ENCODE results near the gene ACKR3. TPM values are rescaled to one million over a fixed set of nuclear protein-coding genes. Genes with fewer than 3 reads are reported as not detected.

Gene ACKR3
- total and polyA plus RNA-seq, 10 of the 15 experiments (the other 5 are each of a cell fraction or from before 2014, with no cell fraction given), result 3.0 to 154 (median 6.4) TPM

DNA sequence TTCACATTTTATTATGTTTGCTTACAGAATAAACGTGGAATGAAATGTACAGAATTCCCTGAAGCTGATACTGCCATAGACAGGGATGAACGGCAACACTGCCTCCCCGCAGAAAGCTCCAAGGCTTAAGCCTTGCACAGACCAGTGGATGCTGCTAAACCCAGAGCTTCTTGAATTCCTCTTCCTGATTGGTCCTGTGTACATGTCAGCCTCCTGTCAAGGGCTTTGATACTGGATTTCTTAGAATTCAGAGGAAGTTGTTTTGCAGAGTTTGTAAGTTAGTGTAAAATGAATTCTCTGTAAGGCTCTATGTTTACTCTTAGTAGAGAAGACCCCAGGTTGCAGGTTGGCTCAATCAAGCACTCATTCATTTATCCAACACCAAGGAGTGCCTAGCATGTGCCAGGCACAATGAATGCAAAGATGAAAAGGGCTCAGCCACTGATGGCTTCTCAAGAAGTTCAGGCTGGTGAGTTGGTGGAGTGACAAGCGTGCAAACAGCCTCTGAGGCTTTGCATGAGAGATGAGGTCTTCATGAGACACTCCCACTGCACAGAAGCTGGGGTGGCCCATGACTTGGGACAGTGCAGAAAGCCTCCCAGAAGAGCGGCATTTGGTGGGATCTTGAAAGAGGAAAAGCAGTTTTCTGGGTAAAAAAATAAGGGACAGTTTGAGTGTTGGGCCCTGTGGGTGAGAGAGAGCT is 50.4 kb downstream of the ACKR3 start:
- ChIA-PET CTCF (no interaction called here), POLR2A (no interaction called here), SMC1A (ENCODE audit: uncharacterized antibody, unreplicated experiment) (interaction anchor here (0.6 to 1.8 kb wide), 3 partner anchors 8 to 501 kb away, joined by 3 to 4 read pairs (median 4); no protein-coding TSS in a partner anchor), RAD21 (ENCODE audit: unreplicated experiment) (no interaction called here)
- no peaks in the 10 kb centered on the region for H4K20me1 ChIP-seq (ENCODE audit: control insufficient read depth, insufficient read depth)
- under 1% methylated on average over 5 of the region's 5 CpGs for WGBS (ENCODE audit: insufficient coverage, insufficient replicate concordance, low lambda C conversion rate, missing lambda C conversion rate)
- H3K9ac ChIP-seq (ENCODE audit: control insufficient read depth, insufficient read depth, low read length), result no peak overlapping the region
- no peaks in the 10 kb centered on the region for H3K9me3 ChIP-seq (replicated peaks; ENCODE audit: control insufficient read depth, insufficient read depth, low read length)
- intact Hi-C loops (cut with micrococcal nuclease; ENCODE audit: unreplicated experiment) (no loop called here), in situ Hi-C loops (cut with MboI) (no loop called here)
- H3K36me3 ChIP-seq (ENCODE audit: control insufficient read depth in 2 of 2, insufficient read depth in 2 of 2, low read length in 1 of 2), result no peaks in the 10 kb centered on the region
- DNase-seq (ENCODE audit: low read depth, low spot score) (no peak), ATAC-seq (no peak), FAIRE-seq (no peak)
- no peak overlapping the region for H3K4me3 ChIP-seq
- BruUV-seq (replicated peaks), result no TSS peak
- H3K27me3 ChIP-seq (replicated peaks in 1 of 2; ENCODE audit: control insufficient read depth in 2 of 2, insufficient read depth in 2 of 2, low read length in 1 of 2), result peaks cover 0 to 3% of the 10 kb centered on the region in 2 experiments; a peak in 2 of 4 replicates
- H3K4me2 ChIP-seq (ENCODE audit: control insufficient read depth, insufficient read depth), result no peak overlapping the region
- H3K4me1 ChIP-seq (ENCODE audit: control insufficient read depth, insufficient read depth, low read length), result no peaks in the 10 kb centered on the region
- no peak overlapping the region for H3K27ac ChIP-seq (ENCODE audit: control insufficient read depth, insufficient read depth)
- H3K79me2 ChIP-seq (ENCODE audit: control insufficient read depth, insufficient read depth, low read length), result no peaks in the 10 kb centered on the region
- no peak overlapping the region for H2AFZ ChIP-seq (ENCODE audit: control insufficient read depth, low read depth, low read length)
- no peak for TF ChIP-seq WRNIP1 (IDR thresholded peaks at IDR 0.05; ENCODE audit: borderline replicate concordance, low read depth, low read length)
- TF ChIP-seq, protein P1, sequence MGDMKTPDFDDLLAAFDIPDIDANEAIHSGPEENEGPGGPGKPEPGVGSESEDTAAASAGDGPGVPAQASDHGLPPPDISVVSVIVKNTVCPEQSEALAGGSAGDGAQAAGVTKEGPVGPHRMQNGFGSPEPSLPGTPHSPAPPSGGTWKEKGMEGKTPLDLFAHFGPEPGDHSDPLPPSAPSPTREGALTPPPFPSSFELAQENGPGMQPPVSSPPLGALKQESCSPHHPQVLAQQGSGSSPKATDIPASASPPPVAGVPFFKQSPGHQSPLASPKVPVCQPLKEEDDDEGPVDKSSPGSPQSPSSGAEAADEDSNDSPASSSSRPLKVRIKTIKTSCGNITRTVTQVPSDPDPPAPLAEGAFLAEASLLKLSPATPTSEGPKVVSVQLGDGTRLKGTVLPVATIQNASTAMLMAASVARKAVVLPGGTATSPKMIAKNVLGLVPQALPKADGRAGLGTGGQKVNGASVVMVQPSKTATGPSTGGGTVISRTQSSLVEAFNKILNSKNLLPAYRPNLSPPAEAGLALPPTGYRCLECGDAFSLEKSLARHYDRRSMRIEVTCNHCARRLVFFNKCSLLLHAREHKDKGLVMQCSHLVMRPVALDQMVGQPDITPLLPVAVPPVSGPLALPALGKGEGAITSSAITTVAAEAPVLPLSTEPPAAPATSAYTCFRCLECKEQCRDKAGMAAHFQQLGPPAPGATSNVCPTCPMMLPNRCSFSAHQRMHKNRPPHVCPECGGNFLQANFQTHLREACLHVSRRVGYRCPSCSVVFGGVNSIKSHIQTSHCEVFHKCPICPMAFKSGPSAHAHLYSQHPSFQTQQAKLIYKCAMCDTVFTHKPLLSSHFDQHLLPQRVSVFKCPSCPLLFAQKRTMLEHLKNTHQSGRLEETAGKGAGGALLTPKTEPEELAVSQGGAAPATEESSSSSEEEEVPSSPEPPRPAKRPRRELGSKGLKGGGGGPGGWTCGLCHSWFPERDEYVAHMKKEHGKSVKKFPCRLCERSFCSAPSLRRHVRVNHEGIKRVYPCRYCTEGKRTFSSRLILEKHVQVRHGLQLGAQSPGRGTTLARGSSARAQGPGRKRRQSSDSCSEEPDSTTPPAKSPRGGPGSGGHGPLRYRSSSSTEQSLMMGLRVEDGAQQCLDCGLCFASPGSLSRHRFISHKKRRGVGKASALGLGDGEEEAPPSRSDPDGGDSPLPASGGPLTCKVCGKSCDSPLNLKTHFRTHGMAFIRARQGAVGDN (IDR thresholded peaks at IDR 0.05), result no peak
- TF ChIP-seq SMC3 (IDR thresholded peaks at IDR 0.05; ENCODE audit: borderline replicate concordance, low read length), result no peak
- TF ChIP-seq NFXL1 (IDR thresholded peaks at IDR 0.05; ENCODE audit: borderline replicate concordance), result no peak
- TF ChIP-seq ZNF207 (IDR thresholded peaks at IDR 0.05; ENCODE audit: borderline replicate concordance), result no peak
- TF ChIP-seq EED (IDR thresholded peaks at IDR 0.05; ENCODE audit: low read depth), result no peak
- TF ChIP-seq SMARCA5 (IDR thresholded peaks at IDR 0.05), result no peak
- no peak for TF ChIP-seq GATAD2B (conservative IDR thresholded peaks at IDR 0.05; ENCODE audit: low read depth)
- TF ChIP-seq BRCA1 (IDR thresholded peaks at IDR 0.05; ENCODE audit: low read depth, low read length), result no peak
- TF ChIP-seq, protein P2, sequence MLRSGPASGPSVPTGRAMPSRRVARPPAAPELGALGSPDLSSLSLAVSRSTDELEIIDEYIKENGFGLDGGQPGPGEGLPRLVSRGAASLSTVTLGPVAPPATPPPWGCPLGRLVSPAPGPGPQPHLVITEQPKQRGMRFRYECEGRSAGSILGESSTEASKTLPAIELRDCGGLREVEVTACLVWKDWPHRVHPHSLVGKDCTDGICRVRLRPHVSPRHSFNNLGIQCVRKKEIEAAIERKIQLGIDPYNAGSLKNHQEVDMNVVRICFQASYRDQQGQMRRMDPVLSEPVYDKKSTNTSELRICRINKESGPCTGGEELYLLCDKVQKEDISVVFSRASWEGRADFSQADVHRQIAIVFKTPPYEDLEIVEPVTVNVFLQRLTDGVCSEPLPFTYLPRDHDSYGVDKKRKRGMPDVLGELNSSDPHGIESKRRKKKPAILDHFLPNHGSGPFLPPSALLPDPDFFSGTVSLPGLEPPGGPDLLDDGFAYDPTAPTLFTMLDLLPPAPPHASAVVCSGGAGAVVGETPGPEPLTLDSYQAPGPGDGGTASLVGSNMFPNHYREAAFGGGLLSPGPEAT (IDR thresholded peaks at IDR 0.05; ENCODE audit: low read depth), result no peak
- TF ChIP-seq KDM1A (IDR thresholded peaks at IDR 0.05; ENCODE audit: borderline replicate concordance), result no peak
- no peak for TF ChIP-seq SIX5 (IDR thresholded peaks at IDR 0.05; ENCODE audit: low read depth, low read length, severe bottlenecking)
- no peak for TF ChIP-seq FOS (IDR thresholded peaks at IDR 0.05; ENCODE audit: borderline replicate concordance, extremely low read depth, insufficient read length)
- TF ChIP-seq RBBP5 (conservative IDR thresholded peaks at IDR 0.05), result no peak
- TF ChIP-seq SP1 (IDR thresholded peaks at IDR 0.05; ENCODE audit: low read depth, low read length), result no peak
